HepG2 (cell line): ENCODE data around the gene PPP4R2. TPM values are rescaled to one million over a fixed set of nuclear protein-coding genes. Genes with fewer than 3 reads are reported as not detected.

Source experiments
- ATF4 ChIP-seq, 2 experiments: fragments of 450-650 bp in 1 of 2; sonication (generic) in 1 of 2; formaldehyde crosslinking; IDR thresholded peaks; 2 replicates each; pipeline versions ENCODE4 v1.5.0 to v1.8.0; 2020 to 2022; ENCODE audit warnings: mild to moderate bottlenecking in 1 of 2, missing genetic modification reagents in 1 of 2
- CEBPB ChIP-seq: IDR thresholded peaks from 2 replicates; pipeline ENCODE4 v1.6.1; 2011; ENCODE audit warnings: low read depth, low read length, improper control_type of control experiment, borderline replicate concordance
- GTF2F1 ChIP-seq: fragments of 150-350 bp; IDR thresholded peaks from 2 replicates; pipeline ENCODE4 v1.6.1; 2014; ENCODE audit warnings: low read length
- PBX2 ChIP-seq: IDR thresholded peaks from 2 replicates; pipeline ENCODE4 v1.6.1; 2016; ENCODE audit warnings: control low read depth
- PRDM15 ChIP-seq: sonication (generic); formaldehyde crosslinking; IDR thresholded peaks from 2 replicates; pipeline ENCODE4 v1.4.0; 2020; ENCODE audit warnings: missing genetic modification reagents
- RARG ChIP-seq: sonication (generic); formaldehyde crosslinking; IDR thresholded peaks from 2 replicates; pipeline ENCODE4 v1.4.0; 2020; ENCODE audit warnings: low read depth, mild to moderate bottlenecking, missing genetic modification reagents
- RXRA ChIP-seq: sonication (generic); formaldehyde crosslinking; IDR thresholded peaks from 2 replicates; pipeline ENCODE4 v1.5.1; 2020; ENCODE audit warnings: missing genetic modification reagents
- SALL2 ChIP-seq: sonication (generic); formaldehyde crosslinking; IDR thresholded peaks from 2 replicates; pipeline ENCODE4 v1.8.1; 2023; ENCODE audit warnings: mild to moderate bottlenecking, missing genetic modification reagents, inconsistent platforms
- SNRNP70 ChIP-seq: fragments of 200-400 bp; formaldehyde crosslinking; IDR thresholded peaks from 2 replicates; pipeline ENCODE4 v1.6.1; 2017; ENCODE audit warnings: mild to moderate bottlenecking, low read depth, low read length, moderate library complexity
- SP140L ChIP-seq: sonication (generic); formaldehyde crosslinking; IDR thresholded peaks from 2 replicates; pipeline ENCODE4 v1.4.0; 2020; ENCODE audit warnings: missing genetic modification reagents, borderline replicate concordance
- SRSF4 ChIP-seq: fragments of 200-400 bp; formaldehyde crosslinking; IDR thresholded peaks from one replicate; pipeline ENCODE4 v1.6.1; 2018; ENCODE audit warnings: mild to moderate bottlenecking, low read depth, low read length, moderate library complexity; ENCODE audit not compliant: poor library complexity, severe bottlenecking
- ZMYM4 ChIP-seq: sonication (generic); formaldehyde crosslinking; IDR thresholded peaks from 2 replicates; pipeline ENCODE4 v1.8.1; 2023; ENCODE audit warnings: mild to moderate bottlenecking, missing genetic modification reagents
- ZNF101 ChIP-seq: sonication (generic); formaldehyde crosslinking; IDR thresholded peaks from 2 replicates; pipeline ENCODE4 v1.4.0; 2020; ENCODE audit warnings: mild to moderate bottlenecking, low read depth, missing genetic modification reagents, borderline replicate concordance
- ZNF12 ChIP-seq: sonication (generic); formaldehyde crosslinking; IDR thresholded peaks from 2 replicates; pipeline ENCODE4 v1.5.0; 2020; ENCODE audit warnings: missing genetic modification reagents
- ZNF24 ChIP-seq: fragments of 450-650 bp; IDR thresholded peaks from 2 replicates; pipeline ENCODE4 v1.6.1; 2017; ENCODE audit warnings: antibody characterized with exemption, mild to moderate bottlenecking
- ZNF558 ChIP-seq: sonication (generic); formaldehyde crosslinking; IDR thresholded peaks from 2 replicates; pipeline ENCODE4 v1.9.0; 2022; ENCODE audit warnings: mild to moderate bottlenecking, missing genetic modification reagents, borderline replicate concordance
- ZNF766 ChIP-seq: sonication (generic); formaldehyde crosslinking; IDR thresholded peaks from 2 replicates; pipeline ENCODE4 v1.5.0; 2020; ENCODE audit warnings: missing genetic modification reagents, borderline replicate concordance
- ZNF850 ChIP-seq: sonication (generic); formaldehyde crosslinking; conservative IDR thresholded peaks from 2 replicates; pipeline ENCODE4 v1.9.0; 2021; ENCODE audit warnings: mild to moderate bottlenecking, missing genetic modification reagents
- polyA plus RNA-seq, 8 experiments: library from polyadenylated mRNA; depleted of rRNA in 3 of 8; stranded (reverse) in 7 of 8; unstranded in 1 of 8; fragments of >200 nt; fragmentation: Illumina TruSeq in 4 of 8; extraction: Trizol in 4 of 8; gene quantifications; 2 replicates each; pipeline versions ENCODE4 v1.2.1 to v1.2.3, GENCODE V29; 2011 to 2016; ENCODE audit warnings: low read depth in 4 of 8, missing spikeins in 1 of 8, mixed read lengths in 1 of 8; ENCODE audit not compliant: insufficient read depth in 1 of 8
- total RNA-seq, 5 experiments: library from RNA; depleted of rRNA; stranded (reverse); fragments of >200 nt; fragmentation: Illumina TruSeq; extraction: Trizol; gene quantifications; 2 replicates each; pipeline ENCODE4 v1.2.3, GENCODE V29; 2016; ENCODE audit warnings: low read depth in 1 of 5
- TF ChIP-seq, protein P1 (sequence below): sonication (generic); formaldehyde crosslinking; IDR thresholded peaks from 2 replicates; pipeline ENCODE4 v1.8.1; 2023; ENCODE audit warnings: mild to moderate bottlenecking, inconsistent platforms, moderate library complexity, missing genetic modification reagents, borderline replicate concordance
- TF ChIP-seq, protein P2 (sequence below): sonication (generic); formaldehyde crosslinking; IDR thresholded peaks from 2 replicates; pipeline ENCODE4 v1.5.1; 2020; ENCODE audit warnings: mild to moderate bottlenecking, moderate library complexity, missing genetic modification reagents

Gene PPP4R2
- total and polyA plus RNA-seq, 2 of the 13 experiments (the other 11 are each of a cell fraction or from before 2014, with no cell fraction given), result 22.3 to 161 TPM

DNA sequence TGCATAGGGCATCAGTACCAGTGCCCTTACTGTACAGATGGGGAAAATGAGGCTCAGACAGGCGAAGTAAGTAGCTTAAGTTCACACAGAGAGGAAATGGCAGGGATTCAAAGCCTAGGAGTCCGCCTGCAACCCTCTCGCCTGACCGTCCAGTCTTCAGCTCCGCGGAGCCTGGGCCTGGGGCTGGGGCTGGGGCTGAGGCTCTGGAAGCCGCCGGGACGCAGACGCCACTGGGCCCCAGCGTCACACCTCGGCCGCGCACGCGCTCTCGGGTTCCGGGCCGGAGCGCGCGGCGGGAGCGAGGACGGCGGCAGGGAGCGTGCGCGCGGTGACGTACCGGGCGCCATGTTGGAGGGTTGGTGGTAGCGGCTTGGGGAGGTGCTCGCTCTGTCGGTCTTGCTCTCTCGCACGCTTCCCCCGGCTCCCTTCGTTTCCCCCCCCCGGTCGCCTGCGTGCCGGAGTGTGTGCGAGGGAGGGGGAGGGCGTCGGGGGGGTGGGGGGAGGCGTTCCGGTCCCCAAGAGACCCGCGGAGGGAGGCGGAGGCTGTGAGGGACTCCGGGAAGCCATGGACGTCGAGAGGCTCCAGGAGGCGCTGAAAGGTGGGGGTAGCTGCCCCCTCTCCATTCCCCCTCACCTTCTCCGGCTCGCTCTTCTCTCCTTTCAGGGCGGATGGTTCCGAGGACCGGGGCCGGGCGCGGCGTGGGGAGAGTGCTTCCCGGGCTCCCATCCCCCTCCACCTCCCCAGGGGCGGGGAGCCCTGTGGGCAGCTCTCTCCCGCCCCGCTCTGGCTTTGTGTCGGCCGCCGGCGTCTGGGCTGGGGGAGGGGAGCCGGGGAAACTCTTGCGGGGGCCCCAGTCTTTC, at the start of gene PPP4R2 (continued):
- TF ChIP-seq PRDM15 (CRISPR knock-in tag) (peak; percentile 32; the same call in 1 of the 2 replicates), GTF2F1 (no peak), RARG (CRISPR knock-in tag) (no peak), ZNF766 (CRISPR knock-in tag) (no peak), ATF4 (CRISPR knock-in tag; IDR thresholded peaks at IDR 0.05) (peak in 1 of 2 experiments; percentile 27; a peak in 1 of 4 replicates), ZMYM4 (CRISPR knock-in tag) (peak; percentile 76; the same call in 1 of the 2 replicates), ZNF12 (CRISPR knock-in tag) (no peak), ZNF24 (no peak), SNRNP70 (no peak), PBX2 (CRISPR knock-in tag) (no peak), ZNF850 (CRISPR knock-in tag) (no peak; the same call in 1 of the 2 replicates), ZNF558 (CRISPR knock-in tag) (no peak), SALL2 (peak; percentile 21; the same call in 1 of the 2 replicates), ZNF101 (CRISPR knock-in tag) (no peak), SRSF4 (no peak), SP140L (CRISPR knock-in tag) (no peak), RXRA (no peak), CEBPB (no peak)
- TF ChIP-seq, protein P1, sequence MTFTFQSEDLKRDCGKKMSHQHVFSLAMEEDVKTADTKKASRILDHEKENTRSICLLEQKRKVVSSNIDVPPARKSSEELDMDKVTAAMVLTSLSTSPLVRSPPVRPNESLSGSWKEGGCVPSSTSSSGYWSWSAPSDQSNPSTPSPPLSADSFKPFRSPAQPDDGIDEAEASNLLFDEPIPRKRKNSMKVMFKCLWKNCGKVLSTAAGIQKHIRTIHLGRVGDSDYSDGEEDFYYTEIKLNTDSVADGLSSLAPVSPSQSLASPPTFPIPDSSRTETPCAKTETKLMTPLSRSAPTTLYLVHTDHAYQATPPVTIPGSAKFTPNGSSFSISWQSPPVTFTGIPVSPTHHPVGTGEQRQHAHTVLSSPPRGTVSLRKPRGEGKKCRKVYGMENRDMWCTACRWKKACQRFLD (CRISPR knock-in tag), result no peak
- TF ChIP-seq, protein P2, sequence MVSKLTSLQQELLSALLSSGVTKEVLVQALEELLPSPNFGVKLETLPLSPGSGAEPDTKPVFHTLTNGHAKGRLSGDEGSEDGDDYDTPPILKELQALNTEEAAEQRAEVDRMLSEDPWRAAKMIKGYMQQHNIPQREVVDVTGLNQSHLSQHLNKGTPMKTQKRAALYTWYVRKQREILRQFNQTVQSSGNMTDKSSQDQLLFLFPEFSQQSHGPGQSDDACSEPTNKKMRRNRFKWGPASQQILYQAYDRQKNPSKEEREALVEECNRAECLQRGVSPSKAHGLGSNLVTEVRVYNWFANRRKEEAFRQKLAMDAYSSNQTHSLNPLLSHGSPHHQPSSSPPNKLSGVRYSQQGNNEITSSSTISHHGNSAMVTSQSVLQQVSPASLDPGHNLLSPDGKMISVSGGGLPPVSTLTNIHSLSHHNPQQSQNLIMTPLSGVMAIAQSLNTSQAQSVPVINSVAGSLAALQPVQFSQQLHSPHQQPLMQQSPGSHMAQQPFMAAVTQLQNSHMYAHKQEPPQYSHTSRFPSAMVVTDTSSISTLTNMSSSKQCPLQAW (CRISPR knock-in tag), result no peak
